Left kidney (tissue), 2 donors: ENCODE results near the gene DCUN1D1. TPM values are rescaled to one million over a fixed set of nuclear protein-coding genes. Genes with fewer than 3 reads are reported as not detected.

Source experiments
- DNase-seq: peaks from one replicate; pipeline ENCODE4 v3.0.0-alpha.2; 2013
- polyA plus RNA-seq: library from polyadenylated mRNA; unstranded; fragments of 120-200 nt; gene quantifications from one replicate; pipeline ENCODE4 v1.2.1, GENCODE V29; 2013; ENCODE audit not compliant: insufficient read length

The DCUN1D1 gene
- polyA plus RNA-seq, 1 donor = 62.2 TPM

GRCh38 chr3:182896553-182896952 lies 83.8 kb downstream of the DCUN1D1 start:
- DNase-seq = no peak

- no peak for DNase-seq
These were observed 84.7 kb downstream of the DCUN1D1 start for GRCh38 chr3:182895513-182896112.

DNA sequence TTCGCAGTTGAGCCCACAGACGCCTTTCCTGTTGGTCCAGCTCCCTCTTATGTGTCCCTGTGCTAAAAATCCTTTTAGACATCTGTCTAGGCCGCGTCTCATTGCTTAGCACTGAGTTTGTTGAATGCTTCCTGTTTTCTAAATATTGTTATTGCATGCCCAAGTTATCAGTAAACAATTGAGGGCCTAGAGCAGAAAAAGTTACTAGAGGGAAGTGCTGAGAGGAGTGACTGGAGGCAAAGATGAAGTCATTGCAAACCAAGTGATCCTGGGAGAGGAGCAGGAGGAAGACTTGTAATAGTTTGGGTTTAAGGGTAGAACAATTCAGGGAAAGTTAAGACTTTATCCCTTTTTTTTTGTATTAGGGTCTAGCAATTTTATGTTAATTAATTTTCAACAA lies 88.1 kb downstream of the DCUN1D1 start:
- DNase-seq = no peak

DNA sequence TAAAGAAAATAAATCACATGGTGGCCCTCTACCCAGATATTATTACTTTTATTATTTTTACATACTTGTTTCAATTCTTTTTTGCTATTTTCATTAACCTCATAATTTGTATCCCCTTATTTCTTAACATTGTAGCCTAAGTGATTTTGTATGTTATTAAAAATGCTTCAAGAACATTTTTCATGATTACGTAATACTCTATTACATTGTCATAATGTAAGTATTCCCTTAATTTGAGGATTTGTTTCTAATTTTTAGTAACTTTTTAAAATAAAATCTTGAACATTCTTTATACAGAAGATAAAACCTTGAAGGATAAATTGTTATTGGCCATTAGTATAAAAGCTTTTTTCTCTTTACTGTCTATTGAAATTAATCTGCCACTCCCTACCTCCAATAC lies 89.0 kb downstream of the DCUN1D1 start:
- DNase-seq = no peak

DNA sequence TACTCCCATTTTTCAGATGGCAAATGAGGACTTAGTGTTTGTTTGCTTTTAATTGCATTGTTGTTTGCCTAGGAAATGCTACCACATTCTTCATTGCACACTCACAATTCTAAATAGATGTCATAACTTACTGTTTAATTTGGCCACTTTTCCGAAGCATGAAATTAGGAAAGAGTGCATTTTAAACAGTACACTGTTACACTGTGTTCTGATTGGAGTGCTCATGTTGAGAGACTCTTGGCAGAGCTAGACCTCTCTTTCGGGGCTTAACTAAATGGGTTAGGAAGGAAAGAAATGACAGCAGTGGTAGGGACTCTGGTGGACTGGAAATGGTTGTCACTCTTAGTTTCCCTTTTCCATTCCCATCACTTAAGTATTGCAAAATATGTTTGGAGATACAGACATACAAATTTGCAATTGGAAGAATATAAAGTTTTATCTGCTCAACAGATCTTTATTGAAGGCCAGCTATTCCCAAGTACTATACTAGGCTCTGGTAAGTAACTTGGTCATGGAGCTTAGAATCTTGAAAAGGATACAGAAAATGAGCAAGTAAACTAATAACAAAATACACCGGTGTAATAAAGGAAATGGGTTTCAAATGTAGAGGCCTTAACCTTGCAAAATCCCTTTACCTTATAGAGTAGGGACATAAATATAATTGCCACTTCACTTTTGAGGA lies 90.2 kb downstream of the DCUN1D1 start:
- DNase-seq = no peak

Other genes starting within 250 kb of the DCUN1D1 start
- gene ATP11B, start 187.0 kb downstream of the DCUN1D1 start, polyA plus RNA-seq = 60.1 TPM
- 76.0 TPM for gene MCCC1, start 119.0 kb upstream of the DCUN1D1 start, polyA plus RNA-seq
- gene LAMP3, start 182.2 kb upstream of the DCUN1D1 start, polyA plus RNA-seq = 5.1 TPM